Activated CD8-positive, alpha-beta memory T cell treated with anti-CD3 and anti-CD28 coated beads for 4 hours (primary cell): ENCODE measurements around the gene MON1B.

Experiments used
- DNase-seq, 2 donors: peaks; one replicate each; pipeline ENCODE4 v3.0.0-alpha.2; 2020; ENCODE audit warnings: low read depth in 2 of 2

The MON1B gene

GRCh38 chr16:77246150-77246549 is 55.2 kb downstream of the MON1B start:
- DNase-seq: no peak

GRCh38 chr16:77250400-77250799 is 59.4 kb downstream of the MON1B start:
- no peak for DNase-seq
